ENCODE data around the gene BEND6. TPM values are rescaled to one million over a fixed set of nuclear protein-coding genes. Genes with fewer than 3 reads are reported as not detected.

The BEND6 gene
- total and polyA plus RNA-seq, 8 donors = 0.33 to 3.4 (median 1.2) TPM; not detected in 1

DNA sequence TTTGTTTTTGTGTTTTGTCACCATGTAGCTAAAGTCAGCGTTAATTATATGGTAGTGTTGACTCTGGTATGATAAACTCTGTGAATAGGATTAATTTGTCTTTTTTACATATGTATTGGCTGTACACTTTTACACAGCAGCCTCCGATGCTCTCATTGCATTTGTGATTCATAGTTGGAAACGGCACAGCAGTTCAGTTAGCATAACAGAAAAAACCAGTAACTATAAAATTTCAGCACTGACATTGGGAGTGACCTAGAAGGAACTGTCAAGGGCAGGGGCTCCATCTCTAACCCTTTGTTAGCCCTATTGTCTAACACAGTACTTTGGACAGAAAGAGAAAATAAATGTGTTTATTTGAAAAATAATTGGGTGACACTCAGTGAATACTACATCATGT lies 5.6 kb upstream of the BEND6 start:
- no peaks in the 10 kb centered on the region for H3K36me3 ChIP-seq
- intact Hi-C loops (cut with DNase I; ENCODE audit: low total_unique reads) = no loop called here
- no peaks in the 10 kb centered on the region for H3K9me3 ChIP-seq
- H3K27ac ChIP-seq = no peak overlapping the region
- no peak for DNase-seq
- H3K4me1 ChIP-seq = peaks cover 8 to 13% (median 11%) of the 10 kb centered on the region in 4 donors
- peaks cover 0 to 18% (median 7%) of the 10 kb centered on the region in 3 donors for H3K27me3 ChIP-seq
- WGBS, 5 donors = 70 to 82% (median 70%) methylated on average over 3 of the region's 3 CpGs
- TF ChIP-seq POLR2A (IDR thresholded peaks at IDR 0.05) (no peak), POLR2AphosphoS5 (IDR thresholded peaks at IDR 0.05) (no peak), EP300 (IDR thresholded peaks at IDR 0.05) (no peak)
- TF ChIP-seq, protein P1, sequence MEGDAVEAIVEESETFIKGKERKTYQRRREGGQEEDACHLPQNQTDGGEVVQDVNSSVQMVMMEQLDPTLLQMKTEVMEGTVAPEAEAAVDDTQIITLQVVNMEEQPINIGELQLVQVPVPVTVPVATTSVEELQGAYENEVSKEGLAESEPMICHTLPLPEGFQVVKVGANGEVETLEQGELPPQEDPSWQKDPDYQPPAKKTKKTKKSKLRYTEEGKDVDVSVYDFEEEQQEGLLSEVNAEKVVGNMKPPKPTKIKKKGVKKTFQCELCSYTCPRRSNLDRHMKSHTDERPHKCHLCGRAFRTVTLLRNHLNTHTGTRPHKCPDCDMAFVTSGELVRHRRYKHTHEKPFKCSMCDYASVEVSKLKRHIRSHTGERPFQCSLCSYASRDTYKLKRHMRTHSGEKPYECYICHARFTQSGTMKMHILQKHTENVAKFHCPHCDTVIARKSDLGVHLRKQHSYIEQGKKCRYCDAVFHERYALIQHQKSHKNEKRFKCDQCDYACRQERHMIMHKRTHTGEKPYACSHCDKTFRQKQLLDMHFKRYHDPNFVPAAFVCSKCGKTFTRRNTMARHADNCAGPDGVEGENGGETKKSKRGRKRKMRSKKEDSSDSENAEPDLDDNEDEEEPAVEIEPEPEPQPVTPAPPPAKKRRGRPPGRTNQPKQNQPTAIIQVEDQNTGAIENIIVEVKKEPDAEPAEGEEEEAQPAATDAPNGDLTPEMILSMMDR (IDR thresholded peaks at IDR 0.05) = no peak
- H3K4me3 ChIP-seq = no peak overlapping the region

DNA sequence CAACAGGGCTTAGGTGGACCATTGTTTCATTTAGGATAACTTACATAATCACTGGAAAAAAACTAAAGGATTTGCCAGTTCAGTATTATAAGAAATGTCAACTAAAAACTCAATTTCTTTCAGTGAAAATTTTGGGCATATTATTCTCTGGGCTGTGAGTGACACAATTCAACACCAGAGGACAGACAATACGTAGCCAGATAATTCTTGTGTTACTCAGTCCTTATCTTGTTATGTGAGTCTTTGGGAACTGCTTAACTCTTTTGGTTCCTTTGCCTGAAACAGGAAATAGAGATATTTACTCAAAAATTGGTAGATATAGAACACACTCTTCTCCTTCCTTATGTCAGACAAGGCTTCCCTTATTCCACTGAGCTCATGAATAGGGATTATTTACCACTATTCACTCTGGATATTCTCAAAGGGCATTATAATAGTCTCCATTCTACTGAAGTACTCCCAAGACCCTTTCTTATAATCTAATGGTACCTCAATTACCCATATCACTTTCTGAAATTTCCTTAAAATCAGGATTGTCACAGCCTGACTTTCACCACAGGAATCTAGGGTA lies 4.9 kb upstream of the BEND6 start:
- Histone ChIP-seq H3K27me3 (peaks cover 0 to 23% (median 10%) of the 10 kb centered on the region in 3 donors), H3K36me3 (no peaks in the 10 kb centered on the region), H3K4me3 (no peak overlapping the region), H3K4me1 (peaks cover 9 to 14% (median 13%) of the 10 kb centered on the region in 4 donors), H3K27ac (no peak overlapping the region), H3K9me3 (no peaks in the 10 kb centered on the region)
- WGBS, 5 donors = 16 to 40% (median 26%) methylated on average over 1 of the region's 1 CpG
- TF ChIP-seq POLR2A (IDR thresholded peaks at IDR 0.05) = no peak
- TF ChIP-seq, protein P1 (IDR thresholded peaks at IDR 0.05) = no peak
- TF ChIP-seq EP300 (IDR thresholded peaks at IDR 0.05) = no peak
- TF ChIP-seq POLR2AphosphoS5 (IDR thresholded peaks at IDR 0.05) = no peak
- DNase-seq = no peak
- intact Hi-C loops (cut with DNase I; ENCODE audit: low total_unique reads) = no loop called here

DNA sequence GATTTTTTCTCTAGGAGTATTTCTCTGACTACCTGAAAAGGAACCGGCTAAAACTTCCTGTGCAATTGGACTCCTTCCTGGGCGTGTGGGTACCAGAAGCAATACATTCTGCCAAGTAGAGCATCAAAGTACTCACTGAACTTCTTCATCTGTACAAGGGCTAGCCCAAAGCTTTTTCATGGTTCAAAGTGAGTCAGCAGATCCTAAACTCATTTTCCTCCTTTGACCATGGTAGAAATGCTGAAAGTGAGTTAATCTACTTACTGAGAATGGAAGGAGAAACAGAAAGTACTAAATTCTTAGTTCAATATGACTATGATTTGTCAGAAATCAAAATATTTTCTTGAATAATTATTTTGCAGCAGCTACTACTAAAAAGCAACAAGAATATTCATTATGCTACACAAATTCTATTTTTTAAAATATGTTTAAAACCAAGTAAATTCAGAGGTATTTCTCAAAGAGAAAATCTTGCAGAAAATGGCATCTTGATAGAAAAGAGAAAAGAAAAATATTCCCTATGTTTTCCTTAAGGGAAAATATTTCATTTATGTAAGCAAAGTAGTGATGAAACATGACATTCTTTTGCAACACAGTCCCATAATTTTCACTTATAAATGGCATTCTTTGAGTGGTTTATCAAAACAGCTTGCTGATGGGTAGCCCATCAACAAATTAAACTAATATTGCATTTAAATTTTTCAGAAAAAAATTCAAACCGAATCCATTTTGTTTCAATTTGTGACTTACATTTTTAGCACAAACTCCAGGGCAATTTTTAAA lies 3.7 kb upstream of the BEND6 start:
- no peak for DNase-seq
- WGBS, 5 donors = 65 to 73% (median 67%) methylated on average over 3 of the region's 3 CpGs
- intact Hi-C loops (cut with DNase I; ENCODE audit: low total_unique reads) = no loop called here
- Histone ChIP-seq H3K36me3 (no peaks in the 10 kb centered on the region), H3K27ac (no peak overlapping the region), H3K27me3 (peaks cover 0 to 34% (median 14%) of the 10 kb centered on the region in 3 donors), H3K9me3 (no peaks in the 10 kb centered on the region), H3K4me1 (peaks cover 19 to 24% (median 23%) of the 10 kb centered on the region in 4 donors), H3K4me3 (no peak overlapping the region)
- TF ChIP-seq POLR2A (IDR thresholded peaks at IDR 0.05) (no peak), POLR2AphosphoS5 (IDR thresholded peaks at IDR 0.05) (no peak), EP300 (IDR thresholded peaks at IDR 0.05) (no peak)
- TF ChIP-seq, protein P1 (IDR thresholded peaks at IDR 0.05) = no peak

DNA sequence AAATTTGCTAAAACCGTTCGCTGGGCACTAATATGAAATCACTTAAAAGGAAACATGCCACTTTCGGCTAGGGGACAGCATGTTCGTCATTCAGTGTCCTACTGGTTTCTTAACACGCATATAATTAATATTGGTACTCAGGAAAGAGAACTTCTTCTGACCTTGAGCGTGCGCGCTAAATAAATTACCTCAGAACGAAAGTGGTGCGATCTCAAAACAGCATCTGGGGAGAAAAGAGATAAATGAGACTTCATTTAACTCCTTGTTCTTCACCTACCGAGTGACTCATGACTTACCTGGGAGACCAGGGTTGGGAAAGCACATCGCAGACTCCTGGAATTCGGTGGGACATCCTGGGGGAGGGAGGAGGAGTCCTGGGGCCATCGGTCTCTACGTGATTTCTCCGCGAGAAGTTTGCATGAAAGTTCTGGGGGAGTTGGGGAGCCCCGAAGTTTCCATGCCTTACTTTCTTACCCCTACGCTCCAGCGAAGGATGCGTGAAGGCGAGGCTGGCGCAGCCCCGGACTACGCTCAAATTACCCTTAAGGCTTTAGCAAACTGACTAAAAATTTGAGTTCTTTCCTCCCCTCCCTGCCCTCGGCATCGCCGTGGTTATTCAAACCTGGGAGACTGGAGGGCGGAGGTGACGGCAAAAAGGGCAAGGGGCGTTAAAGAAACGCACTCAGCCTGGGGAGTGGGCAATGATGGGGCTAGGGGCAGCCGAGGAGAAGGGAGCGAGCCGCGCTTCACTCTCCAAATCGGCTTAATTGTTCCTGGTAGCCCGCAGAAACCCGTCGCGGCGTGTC lies 1.1 kb upstream of the BEND6 start:
- TF ChIP-seq EP300 (IDR thresholded peaks at IDR 0.05) (no peak), POLR2AphosphoS5 (IDR thresholded peaks at IDR 0.05) (no peak), POLR2A (IDR thresholded peaks at IDR 0.05) (no peak)
- TF ChIP-seq, protein P1 (IDR thresholded peaks at IDR 0.05) = no peak
- 2 to 6% (median 3%) methylated on average over 36 to 42 of the region's 42 CpGs for WGBS, 5 donors
- peaks cover 0 to 41% (median 14%) of the 10 kb centered on the region in 3 donors for H3K27me3 ChIP-seq

More for the DNA sequence above, 1.1 kb upstream of the BEND6 start:
- Histone ChIP-seq H3K4me3 (peak overlapping the region; percentile 57 to 73 (median 61)), H3K9me3 (no peaks in the 10 kb centered on the region), H3K4me1 (peaks cover 19 to 24% (median 23%) of the 10 kb centered on the region in 4 donors), H3K27ac (peak overlapping the region in 3 of 5 donors; percentile 41 to 77 (median 74)), H3K36me3 (no peaks in the 10 kb centered on the region)
- DNase-seq = peak in 1 of 2 donors; percentile 31
- intact Hi-C loops (cut with DNase I; ENCODE audit: low total_unique reads) = no loop called here

Data from stomach (tissue), 9 donors.